GF-D8 (cell line): ENCODE data around the gene SPAG5.

Experiments
- DNase-seq: peaks from one replicate; lab custom pipeline; 2025; lab: John Stamatoyannopoulos, UW

The SPAG5 gene

GRCh38 chr17:28541439-28541838, 57.4 kb downstream of the SPAG5 start:
- no peak for DNase-seq

DNA sequence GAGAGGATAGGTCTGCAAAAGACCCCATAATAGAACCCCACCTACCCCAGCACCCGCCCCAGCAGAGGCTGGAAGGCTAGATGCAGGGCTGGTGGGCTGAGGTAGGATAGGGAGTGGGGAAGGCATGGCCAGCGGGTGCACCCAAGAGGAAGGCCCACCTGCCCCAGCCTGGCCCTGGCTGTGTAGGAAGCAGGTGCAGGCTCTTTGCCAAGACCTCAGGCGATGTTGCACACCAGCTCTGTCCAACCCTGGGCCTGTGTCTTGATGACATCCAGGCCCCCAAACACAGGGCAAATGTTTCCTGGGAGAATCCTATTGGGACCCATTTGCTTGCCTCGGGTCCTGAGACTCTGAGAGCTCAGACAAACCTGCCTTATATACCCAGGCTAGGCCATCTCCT, 58.6 kb downstream of the SPAG5 start:
- no peak for DNase-seq

- DNase-seq = no peak
Observed at GRCh38 chr17:28538296-28538895, 60.4 kb downstream of the SPAG5 start.

DNA sequence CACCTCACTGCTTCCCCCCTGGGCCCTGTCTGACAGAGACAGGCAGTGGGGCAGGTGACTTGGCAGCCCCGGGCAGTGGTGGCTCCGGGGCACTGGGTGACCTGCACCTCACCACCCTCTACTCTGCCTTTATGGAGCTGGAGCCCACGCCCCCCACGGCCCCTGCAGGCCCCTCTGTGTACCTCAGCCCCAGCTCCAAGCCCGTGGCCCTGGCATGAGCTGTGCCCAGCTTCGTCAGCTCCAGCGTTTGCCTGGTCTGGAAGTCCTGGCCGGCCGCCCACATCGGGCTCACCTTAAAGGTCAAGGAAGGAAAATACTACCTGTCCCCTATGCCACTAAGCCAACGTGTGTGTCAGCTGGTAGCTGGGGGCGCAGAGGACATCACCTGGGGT, 61.6 kb downstream of the SPAG5 start:
- no peak for DNase-seq

- no peak for DNase-seq
Observed at GRCh38 chr17:28536532-28537218, 62.1 kb downstream of the SPAG5 start.

GRCh38 chr17:28534740-28535375, 64.0 kb downstream of the SPAG5 start:
- no peak for DNase-seq

- no peak for DNase-seq
Observed at GRCh38 chr17:28533091-28533807, 65.6 kb downstream of the SPAG5 start.

DNA sequence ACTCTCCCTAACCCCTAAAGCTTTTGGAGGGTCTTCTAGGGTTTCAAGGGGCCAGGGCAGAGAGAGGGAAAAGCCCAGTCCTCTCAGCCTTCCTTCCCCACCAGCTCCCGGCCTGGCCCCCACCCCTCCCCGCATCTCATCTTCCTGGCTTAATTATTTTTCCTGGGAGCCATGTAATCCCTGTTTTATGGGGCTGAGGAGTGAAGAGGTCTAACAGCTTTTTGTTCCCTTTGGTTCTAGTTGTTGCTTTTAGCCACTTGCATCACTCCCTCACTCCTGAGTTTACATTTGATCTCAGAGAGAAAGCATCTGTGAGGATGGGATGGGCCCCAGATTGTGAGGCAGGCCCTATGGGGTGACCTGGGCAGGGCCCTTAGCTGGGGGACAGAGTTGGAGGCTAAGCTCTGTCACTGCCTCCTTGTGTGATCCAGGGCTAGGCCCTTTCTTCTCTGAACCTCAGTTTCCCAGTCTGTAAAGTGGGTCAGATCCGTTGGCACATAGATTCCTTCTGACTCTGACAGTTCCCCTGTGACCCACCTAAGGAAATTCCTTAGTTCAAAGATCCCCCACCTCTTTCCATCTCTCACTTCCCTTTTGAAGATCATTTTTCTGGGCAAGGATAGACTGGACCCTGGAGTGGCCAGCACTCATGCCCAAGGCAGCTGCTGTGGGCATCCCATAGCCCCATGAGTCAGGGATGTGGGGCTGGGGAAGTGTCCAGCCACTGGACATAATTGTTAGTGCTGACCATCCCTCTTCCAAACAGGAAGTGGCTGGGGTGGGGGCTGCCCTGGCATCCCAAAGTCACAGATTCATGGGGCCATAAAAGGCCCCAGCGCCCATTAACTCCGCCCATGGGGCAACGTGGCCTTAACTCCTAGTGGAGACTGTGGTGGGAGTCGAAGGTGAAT, 66.5 kb downstream of the SPAG5 start:
- DNase-seq = no peak

DNA sequence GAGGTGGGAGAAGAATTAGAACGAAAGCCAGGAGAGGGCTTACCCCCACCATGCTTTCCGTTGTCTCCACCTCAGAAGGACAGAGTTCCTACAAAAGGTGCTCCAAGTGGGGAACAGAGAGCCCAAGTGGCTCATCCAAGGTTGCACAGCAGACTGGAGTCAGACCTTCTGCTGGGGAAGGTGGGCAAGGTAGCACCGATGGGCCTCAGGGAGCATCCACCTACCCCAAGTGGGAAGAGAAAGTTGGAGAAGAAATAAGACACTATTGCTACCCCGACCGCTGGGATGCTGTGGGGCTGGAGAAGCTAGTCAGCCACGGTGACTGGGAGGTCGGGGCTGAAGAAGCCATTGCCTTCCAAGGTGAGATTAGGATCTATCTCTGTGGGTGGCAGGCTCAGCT, 67.9 kb downstream of the SPAG5 start:
- DNase-seq = no peak

- no peak for DNase-seq
Observed at GRCh38 chr17:28530250-28530649, 68.6 kb downstream of the SPAG5 start.

DNA sequence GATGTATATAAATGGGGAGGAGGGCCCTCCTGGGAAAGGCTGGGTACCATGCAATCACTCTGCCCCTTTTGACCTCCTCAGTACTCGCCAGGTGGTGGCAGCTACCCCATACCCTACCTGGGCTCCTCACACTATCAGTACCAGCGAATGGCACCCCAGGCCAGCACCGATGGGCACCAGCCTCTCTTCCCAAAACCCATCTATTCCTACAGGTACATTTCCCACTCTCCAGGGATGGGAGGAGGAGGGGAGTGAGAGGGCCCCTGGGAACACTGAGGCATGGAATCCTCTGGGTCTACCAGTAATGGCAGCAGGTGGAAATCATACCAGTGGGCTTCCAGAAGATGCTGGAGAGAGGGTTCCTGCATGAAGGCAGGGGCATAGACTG, 69.8 kb downstream of the SPAG5 start:
- no peak for DNase-seq

GRCh38 chr17:28528327-28529012, 70.4 kb downstream of the SPAG5 start:
- no peak for DNase-seq

DNA sequence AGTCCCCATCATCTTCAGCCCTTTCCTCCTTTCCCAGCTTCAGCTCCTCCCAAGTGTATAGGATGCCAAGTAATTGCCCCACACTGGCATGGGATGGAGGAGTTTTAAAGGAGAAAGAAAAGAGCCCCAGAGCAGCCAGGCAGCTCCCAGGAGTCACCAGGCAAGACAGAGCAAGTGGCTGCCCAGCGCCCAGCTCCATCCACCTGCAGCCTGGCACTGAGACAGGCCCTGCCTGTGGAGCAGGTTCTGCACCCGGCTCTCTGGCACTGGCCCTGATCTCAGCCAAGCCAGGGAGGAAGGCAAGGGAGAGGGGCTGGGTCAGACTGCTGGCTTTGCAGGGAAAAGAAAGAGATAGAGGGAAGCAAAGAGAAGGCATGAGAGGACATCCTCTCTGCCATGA, 71.0 kb downstream of the SPAG5 start:
- DNase-seq = no peak
